Measurements from ENCODE around the gene STPG3. TPM values are rescaled to one million over a fixed set of nuclear protein-coding genes. Genes with fewer than 3 reads are reported as not detected.

The STPG3 gene
- total RNA-seq, 1 donor from 2014 or later = not detected

DNA sequence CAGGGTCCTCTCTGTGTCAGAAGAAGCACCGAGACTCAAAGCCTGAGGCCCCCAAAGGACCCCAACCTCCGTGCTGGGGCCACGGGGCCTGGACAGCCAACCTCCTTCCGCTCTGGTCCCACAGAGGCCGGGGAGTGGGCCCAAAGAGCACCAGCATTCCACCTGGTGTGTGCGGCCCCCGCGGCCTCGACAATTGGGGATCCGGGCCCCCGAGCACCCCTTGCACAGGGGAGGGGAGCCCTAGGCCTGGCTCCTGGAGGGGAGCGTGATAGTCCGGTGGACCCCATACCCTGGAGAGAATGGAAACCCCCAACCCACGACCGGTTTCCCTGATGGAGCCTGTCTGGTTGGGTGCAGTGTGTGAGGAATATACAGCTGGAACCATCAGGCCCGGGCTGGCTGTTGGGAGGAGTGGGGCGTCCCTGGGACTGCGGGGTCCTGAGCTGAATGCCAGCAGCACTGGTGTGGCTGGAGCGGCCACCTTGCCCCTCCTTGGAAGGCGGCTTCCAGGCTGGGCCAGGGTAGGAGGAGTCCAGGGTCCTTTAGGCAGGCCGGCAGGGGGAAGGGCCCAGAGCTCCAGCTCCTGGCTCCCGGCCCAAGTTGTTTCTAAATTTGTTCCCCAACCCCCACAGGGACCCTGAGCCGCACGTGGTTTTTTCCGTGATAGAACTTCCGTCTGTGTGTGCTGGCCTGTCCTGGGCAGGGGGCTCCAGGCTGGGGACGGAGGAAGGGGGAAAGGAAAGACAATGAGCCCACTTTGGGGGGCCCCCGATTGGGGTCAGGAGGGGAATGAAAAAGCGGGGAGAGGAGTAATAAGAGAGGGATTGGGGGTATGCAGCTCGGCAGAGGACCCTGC lies 25.6 kb downstream of the STPG3 start:
- Histone ChIP-seq H3K4me3 (peak overlapping the region; percentile 55 to 63), H3K4me1 (peaks cover 4 to 16% of the 10 kb centered on the region in 2 donors), H3K9me3 (no peaks in the 10 kb centered on the region), H3K36me3 (peaks cover 28 to 43% of the 10 kb centered on the region in 2 donors), H3K27ac (peak overlapping the region; percentile 79 to 81), H3K27me3 (no peaks in the 10 kb centered on the region)
- intact Hi-C loops (cut with DNase I) = loop anchor here (2.0 kb wide), 1 partner anchor 22 kb away; the partner anchor contains the start of gene NELFB
- TF ChIP-seq, protein P1, sequence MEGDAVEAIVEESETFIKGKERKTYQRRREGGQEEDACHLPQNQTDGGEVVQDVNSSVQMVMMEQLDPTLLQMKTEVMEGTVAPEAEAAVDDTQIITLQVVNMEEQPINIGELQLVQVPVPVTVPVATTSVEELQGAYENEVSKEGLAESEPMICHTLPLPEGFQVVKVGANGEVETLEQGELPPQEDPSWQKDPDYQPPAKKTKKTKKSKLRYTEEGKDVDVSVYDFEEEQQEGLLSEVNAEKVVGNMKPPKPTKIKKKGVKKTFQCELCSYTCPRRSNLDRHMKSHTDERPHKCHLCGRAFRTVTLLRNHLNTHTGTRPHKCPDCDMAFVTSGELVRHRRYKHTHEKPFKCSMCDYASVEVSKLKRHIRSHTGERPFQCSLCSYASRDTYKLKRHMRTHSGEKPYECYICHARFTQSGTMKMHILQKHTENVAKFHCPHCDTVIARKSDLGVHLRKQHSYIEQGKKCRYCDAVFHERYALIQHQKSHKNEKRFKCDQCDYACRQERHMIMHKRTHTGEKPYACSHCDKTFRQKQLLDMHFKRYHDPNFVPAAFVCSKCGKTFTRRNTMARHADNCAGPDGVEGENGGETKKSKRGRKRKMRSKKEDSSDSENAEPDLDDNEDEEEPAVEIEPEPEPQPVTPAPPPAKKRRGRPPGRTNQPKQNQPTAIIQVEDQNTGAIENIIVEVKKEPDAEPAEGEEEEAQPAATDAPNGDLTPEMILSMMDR (IDR thresholded peaks at IDR 0.05) = no peak
- peak; percentile 33 to 85 for DNase-seq (ENCODE audit: low spot score in 2 of 2)

DNA sequence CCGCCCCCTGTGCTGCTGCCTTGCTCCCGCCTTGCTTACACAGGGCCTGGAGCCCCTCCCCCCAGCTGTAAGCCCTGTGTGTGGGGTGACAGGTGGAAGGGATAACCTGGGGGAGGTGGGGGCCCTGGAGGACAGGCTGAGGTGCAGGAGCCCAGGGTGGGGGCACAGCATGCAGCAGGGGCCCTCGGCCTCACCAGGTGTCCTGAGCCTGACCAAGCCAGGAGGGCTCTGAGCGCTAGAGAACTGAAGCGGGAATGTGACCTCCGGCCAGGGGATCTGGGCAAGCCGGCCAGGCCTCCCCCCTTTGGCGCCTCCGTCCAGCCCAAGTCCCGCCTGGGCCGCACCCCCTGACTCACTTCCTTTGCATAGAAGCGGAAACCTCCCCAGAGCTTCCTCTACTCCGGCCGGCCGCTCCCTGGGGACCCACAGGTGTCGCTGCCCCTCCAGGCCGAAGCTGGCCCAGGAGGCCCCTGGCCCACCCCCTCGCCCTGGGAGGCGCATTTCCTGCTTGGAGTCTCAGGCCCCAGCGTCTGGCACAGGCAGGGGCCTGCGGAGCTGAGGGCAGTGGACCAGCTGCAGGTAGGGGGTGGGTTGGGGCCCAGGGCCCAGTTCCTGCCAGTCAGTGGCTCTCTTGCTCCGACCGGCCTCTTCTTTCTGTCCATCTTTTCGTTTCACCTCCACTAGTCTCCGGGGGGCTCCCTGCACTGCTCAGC lies 26.4 kb downstream of the STPG3 start, which contains the start of gene TOR4A:
Gene TOR4A (plus strand): TSS at position 398 of the 713 bp plus-strand sequence. CDS start 964 bp downstream, outside the sequence.
- intact Hi-C loops (cut with DNase I) = loop anchor here (2.0 kb wide), 1 partner anchor 23 kb away; the partner anchor contains the start of gene NELFB
- H3K27me3 ChIP-seq = no peaks in the 10 kb centered on the region
- TF ChIP-seq, protein P1 (IDR thresholded peaks at IDR 0.05) = peak in 1 of 3 experiments; percentile 17
- no peaks in the 10 kb centered on the region for H3K9me3 ChIP-seq
- H3K4me1 ChIP-seq = peaks cover 4 to 12% of the 10 kb centered on the region in 2 donors
- H3K4me3 ChIP-seq = peak within 1 kb of the TSS; percentile 55 to 63
- DNase-seq (ENCODE audit: low spot score in 2 of 2) = peak; percentile 63 to 91
- peak within 1 kb of the TSS; percentile 79 to 81 for H3K27ac ChIP-seq
- H3K36me3 ChIP-seq = peaks cover 22 to 38% of the 10 kb centered on the region in 2 donors

DNA sequence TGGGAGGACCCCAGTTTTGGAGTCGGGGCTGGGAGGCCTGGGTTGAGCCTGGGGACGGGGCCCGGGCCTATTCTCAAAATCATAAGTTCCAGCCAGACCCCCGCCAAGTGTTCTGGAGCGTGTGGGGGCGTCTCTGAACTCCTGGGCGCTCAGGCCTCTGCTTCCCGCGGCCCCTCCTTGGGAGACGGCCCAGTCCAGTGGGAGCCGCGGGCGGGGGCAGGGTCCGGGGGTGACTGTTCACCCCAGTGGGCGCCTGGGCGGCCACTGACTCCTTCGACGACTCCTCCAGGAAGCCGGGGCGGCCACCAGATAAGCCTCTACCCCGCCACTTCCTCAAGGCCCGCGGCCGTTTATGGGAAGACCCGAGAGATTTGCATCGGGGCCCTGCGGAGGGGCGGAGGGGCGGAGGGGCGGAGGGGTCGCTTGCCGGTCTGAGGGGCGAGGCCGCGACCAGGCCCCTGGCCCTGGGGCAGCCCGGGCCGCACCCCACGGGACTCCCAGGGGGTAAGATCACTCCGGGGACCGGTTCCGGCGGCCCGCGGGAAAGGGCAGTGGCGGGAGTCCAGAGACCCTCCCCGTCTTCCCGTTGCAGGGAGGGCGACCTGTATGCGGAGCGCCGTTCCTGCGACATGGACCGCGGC lies 27.1 kb downstream of the STPG3 start:
- intact Hi-C loops (cut with DNase I) = no loop called here
- peak overlapping the region; percentile 79 to 81 for H3K27ac ChIP-seq
- TF ChIP-seq, protein P1 (IDR thresholded peaks at IDR 0.05) = no peak
- H3K4me1 ChIP-seq = peaks cover 4 to 12% of the 10 kb centered on the region in 2 donors
- H3K27me3 ChIP-seq = no peaks in the 10 kb centered on the region
- no peaks in the 10 kb centered on the region for H3K9me3 ChIP-seq
- H3K4me3 ChIP-seq = peak overlapping the region; percentile 55 to 63
- no peak for DNase-seq (ENCODE audit: low spot score in 2 of 2)
- H3K36me3 ChIP-seq = peaks cover 15 to 31% of the 10 kb centered on the region in 2 donors

DNA sequence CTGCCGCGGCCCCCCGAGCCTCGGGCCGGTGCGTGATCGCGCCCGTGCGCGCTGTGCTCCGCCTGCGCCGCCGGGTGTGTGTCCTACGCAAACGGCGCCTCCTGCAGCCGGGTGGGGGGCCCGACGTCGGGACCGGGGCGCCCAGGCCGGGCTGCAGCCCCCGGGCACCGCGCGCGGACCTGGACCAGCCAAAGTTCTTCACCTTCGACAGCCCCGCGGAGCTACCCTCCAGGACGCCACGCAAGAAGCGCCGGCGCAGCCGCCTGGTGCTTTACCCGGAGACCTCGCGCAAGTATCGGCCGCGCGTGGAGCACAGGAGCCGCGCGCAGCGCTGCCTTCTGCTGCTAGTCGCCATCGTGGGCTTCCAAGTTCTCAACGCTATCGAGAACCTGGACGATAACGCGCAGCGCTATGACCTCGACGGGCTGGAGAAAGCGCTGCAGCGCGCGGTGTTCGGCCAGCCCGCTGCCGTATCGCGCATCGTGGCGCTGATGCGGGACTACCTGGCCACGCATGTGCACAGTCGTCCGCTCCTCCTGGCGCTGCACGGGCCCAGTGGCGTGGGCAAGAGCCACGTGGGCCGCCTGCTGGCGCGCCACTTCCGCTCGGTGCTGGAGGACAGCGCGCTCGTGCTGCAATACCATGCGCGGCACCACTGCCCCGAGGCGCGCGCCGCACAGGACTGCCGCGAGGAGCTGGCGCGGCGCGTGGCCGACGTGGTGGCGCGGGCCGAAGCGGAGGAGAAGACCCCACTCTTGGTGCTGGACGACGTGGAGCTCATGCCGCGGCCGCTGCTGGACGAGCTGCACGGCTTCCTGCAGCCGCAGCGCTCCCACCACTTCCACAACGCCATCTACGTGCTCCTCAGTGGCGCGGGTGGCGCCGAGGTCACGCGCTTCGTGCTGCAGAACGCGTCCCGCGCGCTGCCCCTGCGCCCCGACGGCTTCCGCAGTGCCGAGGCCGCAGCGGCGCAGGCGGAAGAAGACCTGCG lies 27.9 kb downstream of the STPG3 start:
- peaks cover 4 to 12% of the 10 kb centered on the region in 2 donors for H3K4me1 ChIP-seq
- no peak for DNase-seq (ENCODE audit: low spot score in 2 of 2)
- H3K36me3 ChIP-seq = peaks cover 12 to 28% of the 10 kb centered on the region in 2 donors
- peak overlapping the region; percentile 55 to 63 for H3K4me3 ChIP-seq
- no peaks in the 10 kb centered on the region for H3K9me3 ChIP-seq
- peak overlapping the region in 1 of 2 donors; percentile 81 for H3K27ac ChIP-seq
- intact Hi-C loops (cut with DNase I) = no loop called here
- TF ChIP-seq, protein P1 (IDR thresholded peaks at IDR 0.05) = no peak
- no peaks in the 10 kb centered on the region for H3K27me3 ChIP-seq

Data from ascending aorta (tissue), 2 donors.